ENCODE results near the gene RPL21. TPM values are rescaled to one million over a fixed set of nuclear protein-coding genes. Genes with fewer than 3 reads are reported as not detected.

RPL21 gene
- polyA plus RNA-seq, 1 donor (not counting 4 experiments of a cell fraction or from before 2014, with no cell fraction given): 1,751 TPM

DNA sequence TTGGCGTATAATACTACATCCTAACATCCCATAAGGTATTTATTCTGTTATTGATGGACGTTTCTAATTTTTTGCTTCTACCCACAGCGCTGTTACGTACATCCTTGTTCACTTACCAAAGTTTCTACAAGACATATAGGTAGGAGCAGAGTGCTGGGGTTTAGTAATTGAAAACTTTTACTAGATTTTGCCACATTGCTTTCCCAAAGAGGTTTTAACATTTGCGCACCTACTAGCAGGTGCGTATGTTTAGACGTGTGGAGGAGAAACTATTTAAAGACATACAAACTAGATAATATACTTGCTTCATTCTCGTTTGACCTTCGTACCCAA lies 559 bp upstream of the RPL21 start:
- dilution Hi-C loops (cut with MboI; ENCODE audit: extremely low pct_ligation_motif_present, low sequenced_read_pairs): no loop called here
- Histone ChIP-seq H2AFZ (ENCODE audit: control insufficient read depth, low read length) (peak overlapping the region; percentile 83), H3K9me1 (ENCODE audit: control insufficient read depth, extremely low read depth, insufficient read depth, low read length) (peaks cover 3% of the 10 kb centered on the region), H3K4me2 (ENCODE audit: control insufficient read depth, extremely low read depth, insufficient read depth, low read depth, low read length) (peak overlapping the region; percentile 76), H3K27me3 (ENCODE audit: control insufficient read depth, extremely low read depth, insufficient read depth, low read length) (no peaks in the 10 kb centered on the region), H3K9me3 (ENCODE audit: control insufficient read depth, low read depth, low read length) (no peaks in the 10 kb centered on the region), H3K4me3 (ENCODE audit: control insufficient read depth in 2 of 3, extremely low read depth in 1 of 3, insufficient read depth in 2 of 3, low read depth in 1 of 3, low read length in 3 of 3) (peak overlapping the region; percentile 94 to 97 (median 97)), H3K79me2 (ENCODE audit: control insufficient read depth, insufficient read depth, low read length) (peaks cover 60% of the 10 kb centered on the region), H3K36me3 (ENCODE audit: control insufficient read depth in 2 of 2, extremely low read depth in 1 of 2, insufficient read depth in 2 of 2, low read length in 2 of 2) (peaks cover 13 to 32% of the 10 kb centered on the region in 2 experiments), H3K4me1 (ENCODE audit: control insufficient read depth, extremely low read depth, insufficient read depth, low read length) (peaks cover 22% of the 10 kb centered on the region), H3K27ac (ENCODE audit: control insufficient read depth, insufficient read depth, low read length) (peak overlapping the region; percentile 99), H3K9ac (ENCODE audit: control insufficient read depth, extremely low read depth, insufficient read depth, low read length) (peak overlapping the region; percentile 100), H4K20me1 (ENCODE audit: control insufficient read depth, extremely low read depth, insufficient read depth, low read length) (peaks cover 2% of the 10 kb centered on the region)
- FAIRE-seq: no peak
- TF ChIP-seq, protein P1, sequence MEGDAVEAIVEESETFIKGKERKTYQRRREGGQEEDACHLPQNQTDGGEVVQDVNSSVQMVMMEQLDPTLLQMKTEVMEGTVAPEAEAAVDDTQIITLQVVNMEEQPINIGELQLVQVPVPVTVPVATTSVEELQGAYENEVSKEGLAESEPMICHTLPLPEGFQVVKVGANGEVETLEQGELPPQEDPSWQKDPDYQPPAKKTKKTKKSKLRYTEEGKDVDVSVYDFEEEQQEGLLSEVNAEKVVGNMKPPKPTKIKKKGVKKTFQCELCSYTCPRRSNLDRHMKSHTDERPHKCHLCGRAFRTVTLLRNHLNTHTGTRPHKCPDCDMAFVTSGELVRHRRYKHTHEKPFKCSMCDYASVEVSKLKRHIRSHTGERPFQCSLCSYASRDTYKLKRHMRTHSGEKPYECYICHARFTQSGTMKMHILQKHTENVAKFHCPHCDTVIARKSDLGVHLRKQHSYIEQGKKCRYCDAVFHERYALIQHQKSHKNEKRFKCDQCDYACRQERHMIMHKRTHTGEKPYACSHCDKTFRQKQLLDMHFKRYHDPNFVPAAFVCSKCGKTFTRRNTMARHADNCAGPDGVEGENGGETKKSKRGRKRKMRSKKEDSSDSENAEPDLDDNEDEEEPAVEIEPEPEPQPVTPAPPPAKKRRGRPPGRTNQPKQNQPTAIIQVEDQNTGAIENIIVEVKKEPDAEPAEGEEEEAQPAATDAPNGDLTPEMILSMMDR (optimal IDR thresholded peaks at IDR 0.05 in 1 of 3, IDR thresholded peaks at IDR 0.05 in 1 of 3, conservative IDR thresholded peaks at IDR 0.05 in 1 of 3; ENCODE audit: extremely low read depth in 1 of 3, insufficient read depth in 2 of 3, low read length in 3 of 3): no peak
- TF ChIP-seq EZH2 (IDR thresholded peaks at IDR 0.05; ENCODE audit: low read length): no peak
- no peak for DNase-seq (ENCODE audit: low read depth, low spot score)

DNA sequence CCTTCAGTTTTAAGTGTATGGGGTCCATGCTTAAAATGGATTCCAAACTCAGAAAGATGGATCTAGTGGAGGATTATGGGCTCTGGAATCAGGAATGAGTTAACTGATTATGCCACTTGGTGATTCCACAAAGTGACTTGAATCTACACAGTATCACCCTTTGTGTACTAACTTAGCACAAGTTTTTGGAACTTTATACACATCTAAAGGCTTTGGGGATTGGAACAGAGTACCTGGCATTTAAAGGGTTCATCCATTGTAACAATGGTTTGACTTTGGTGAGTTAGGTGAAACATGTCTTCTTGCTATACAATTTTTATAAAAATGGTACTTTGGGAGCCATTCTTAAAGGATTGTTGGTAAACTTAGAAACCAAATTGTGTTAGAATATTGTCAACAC lies 1.1 kb downstream of the RPL21 start:
- Histone ChIP-seq H3K4me1 (ENCODE audit: control insufficient read depth, extremely low read depth, insufficient read depth, low read length) (peaks cover 22% of the 10 kb centered on the region), H3K4me2 (ENCODE audit: control insufficient read depth, extremely low read depth, insufficient read depth, low read depth, low read length) (peak overlapping the region; percentile 88), H3K9me3 (ENCODE audit: control insufficient read depth, low read depth, low read length) (no peaks in the 10 kb centered on the region), H3K36me3 (ENCODE audit: control insufficient read depth in 2 of 2, extremely low read depth in 1 of 2, insufficient read depth in 2 of 2, low read length in 2 of 2) (peaks cover 17 to 47% of the 10 kb centered on the region in 2 experiments), H3K9ac (ENCODE audit: control insufficient read depth, extremely low read depth, insufficient read depth, low read length) (peak overlapping the region; percentile 100), H3K9me1 (ENCODE audit: control insufficient read depth, extremely low read depth, insufficient read depth, low read length) (peaks cover 3% of the 10 kb centered on the region), H3K27ac (ENCODE audit: control insufficient read depth, insufficient read depth, low read length) (peak overlapping the region; percentile 99), H3K79me2 (ENCODE audit: control insufficient read depth, insufficient read depth, low read length) (peaks cover 65% of the 10 kb centered on the region), H2AFZ (ENCODE audit: control insufficient read depth, low read length) (no peak overlapping the region), H3K4me3 (ENCODE audit: control insufficient read depth in 2 of 3, extremely low read depth in 1 of 3, insufficient read depth in 2 of 3, low read depth in 1 of 3, low read length in 3 of 3) (peak overlapping the region; percentile 94 to 97 (median 97)), H3K27me3 (ENCODE audit: control insufficient read depth, extremely low read depth, insufficient read depth, low read length) (no peaks in the 10 kb centered on the region), H4K20me1 (ENCODE audit: control insufficient read depth, extremely low read depth, insufficient read depth, low read length) (peaks cover 8% of the 10 kb centered on the region)
- DNase-seq (ENCODE audit: low read depth, low spot score): no peak
- TF ChIP-seq, protein P1 (optimal IDR thresholded peaks at IDR 0.05 in 1 of 3, IDR thresholded peaks at IDR 0.05 in 1 of 3, conservative IDR thresholded peaks at IDR 0.05 in 1 of 3; ENCODE audit: extremely low read depth in 1 of 3, insufficient read depth in 2 of 3, low read length in 3 of 3): no peak
- TF ChIP-seq EZH2 (IDR thresholded peaks at IDR 0.05; ENCODE audit: low read length): no peak
- no peak for FAIRE-seq
- dilution Hi-C loops (cut with MboI; ENCODE audit: extremely low pct_ligation_motif_present, low sequenced_read_pairs): no loop called here
